ENCODE data around the gene RBM46. TPM values are rescaled to one million over a fixed set of nuclear protein-coding genes. Genes with fewer than 3 reads are reported as not detected.

Gene RBM46
- total and polyA plus RNA-seq, 10 of the 15 experiments (the other 5 are each of a cell fraction or from before 2014, with no cell fraction given), result not detected

DNA sequence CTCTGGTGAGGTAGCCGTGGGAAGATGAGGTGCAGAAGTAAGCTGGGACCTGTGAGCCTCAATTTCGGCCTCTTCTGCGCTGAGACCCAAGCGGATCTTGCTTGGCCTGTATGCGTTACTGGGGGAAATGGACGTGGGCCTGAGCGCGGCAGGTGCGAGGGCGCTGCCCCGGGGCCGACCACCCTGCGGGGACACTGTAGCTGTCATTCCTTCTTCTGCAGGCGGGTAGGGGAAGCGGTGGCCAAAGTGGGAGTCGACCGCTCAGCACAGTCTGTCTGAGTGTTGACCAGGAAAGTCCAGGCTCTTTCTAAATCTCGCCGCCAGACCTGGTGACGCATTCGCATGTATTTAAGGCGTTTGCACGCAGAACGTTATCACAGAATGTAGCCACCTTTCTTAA lies 40.6 kb upstream of the RBM46 start:
- no peak overlapping the region for H2AFZ ChIP-seq (ENCODE audit: control insufficient read depth, low read depth, low read length)
- H3K4me1 ChIP-seq (ENCODE audit: control insufficient read depth, insufficient read depth, low read length), result no peaks in the 10 kb centered on the region
- BruUV-seq (replicated peaks), result no TSS peak
- H3K9ac ChIP-seq (ENCODE audit: control insufficient read depth, insufficient read depth, low read length), result no peak overlapping the region
- H3K4me2 ChIP-seq (ENCODE audit: control insufficient read depth, insufficient read depth), result no peak overlapping the region
- no peak for ATAC-seq
- ChIA-PET CTCF (interaction anchor here (0.5 to 0.6 kb wide), 2 partner anchors 38 to 237 kb away, joined by 3 read pairs; no protein-coding TSS in a partner anchor), RAD21 (ENCODE audit: unreplicated experiment) (no interaction called here), POLR2A (no interaction called here), SMC1A (ENCODE audit: uncharacterized antibody, unreplicated experiment) (no interaction called here)
- DNase-seq (ENCODE audit: low read depth, low spot score), result no peak
- no peak for FAIRE-seq
- H3K79me2 ChIP-seq (ENCODE audit: control insufficient read depth, insufficient read depth, low read length), result no peaks in the 10 kb centered on the region
- TF ChIP-seq MEF2A (IDR thresholded peaks at IDR 0.05; ENCODE audit: insufficient read depth, low read depth, low read length) (no peak), MYB (IDR thresholded peaks at IDR 0.05; ENCODE audit: borderline replicate concordance, low read depth, low read length) (no peak), POLR2AphosphoS5 (IDR thresholded peaks at IDR 0.05; ENCODE audit: low read length) (no peak), NR2C1 (IDR thresholded peaks at IDR 0.05) (no peak), RELA (IDR thresholded peaks at IDR 0.05; ENCODE audit: borderline replicate concordance, partially characterized antibody) (no peak), ZNF24 (IDR thresholded peaks at IDR 0.05) (no peak), ZNF622 (IDR thresholded peaks at IDR 0.05) (no peak), BHLHE40 (IDR thresholded peaks at IDR 0.05; ENCODE audit: borderline replicate concordance in 1 of 2, low read depth in 2 of 2, low read length in 1 of 2) (no peak), CREB1 (IDR thresholded peaks at IDR 0.05; ENCODE audit: low read depth) (no peak), NBN (IDR thresholded peaks at IDR 0.05) (no peak), ZSCAN29 (IDR thresholded peaks at IDR 0.05) (no peak), JUND (IDR thresholded peaks at IDR 0.05; ENCODE audit: low read depth, low read length) (no peak), MEF2B (IDR thresholded peaks at IDR 0.05; ENCODE audit: partially characterized antibody, poor library complexity, severe bottlenecking) (no peak), SP1 (IDR thresholded peaks at IDR 0.05; ENCODE audit: low read depth, low read length) (no peak), SREBF2 (IDR thresholded peaks at IDR 0.05; ENCODE audit: low read length) (no peak)
- TF ChIP-seq, protein P1, sequence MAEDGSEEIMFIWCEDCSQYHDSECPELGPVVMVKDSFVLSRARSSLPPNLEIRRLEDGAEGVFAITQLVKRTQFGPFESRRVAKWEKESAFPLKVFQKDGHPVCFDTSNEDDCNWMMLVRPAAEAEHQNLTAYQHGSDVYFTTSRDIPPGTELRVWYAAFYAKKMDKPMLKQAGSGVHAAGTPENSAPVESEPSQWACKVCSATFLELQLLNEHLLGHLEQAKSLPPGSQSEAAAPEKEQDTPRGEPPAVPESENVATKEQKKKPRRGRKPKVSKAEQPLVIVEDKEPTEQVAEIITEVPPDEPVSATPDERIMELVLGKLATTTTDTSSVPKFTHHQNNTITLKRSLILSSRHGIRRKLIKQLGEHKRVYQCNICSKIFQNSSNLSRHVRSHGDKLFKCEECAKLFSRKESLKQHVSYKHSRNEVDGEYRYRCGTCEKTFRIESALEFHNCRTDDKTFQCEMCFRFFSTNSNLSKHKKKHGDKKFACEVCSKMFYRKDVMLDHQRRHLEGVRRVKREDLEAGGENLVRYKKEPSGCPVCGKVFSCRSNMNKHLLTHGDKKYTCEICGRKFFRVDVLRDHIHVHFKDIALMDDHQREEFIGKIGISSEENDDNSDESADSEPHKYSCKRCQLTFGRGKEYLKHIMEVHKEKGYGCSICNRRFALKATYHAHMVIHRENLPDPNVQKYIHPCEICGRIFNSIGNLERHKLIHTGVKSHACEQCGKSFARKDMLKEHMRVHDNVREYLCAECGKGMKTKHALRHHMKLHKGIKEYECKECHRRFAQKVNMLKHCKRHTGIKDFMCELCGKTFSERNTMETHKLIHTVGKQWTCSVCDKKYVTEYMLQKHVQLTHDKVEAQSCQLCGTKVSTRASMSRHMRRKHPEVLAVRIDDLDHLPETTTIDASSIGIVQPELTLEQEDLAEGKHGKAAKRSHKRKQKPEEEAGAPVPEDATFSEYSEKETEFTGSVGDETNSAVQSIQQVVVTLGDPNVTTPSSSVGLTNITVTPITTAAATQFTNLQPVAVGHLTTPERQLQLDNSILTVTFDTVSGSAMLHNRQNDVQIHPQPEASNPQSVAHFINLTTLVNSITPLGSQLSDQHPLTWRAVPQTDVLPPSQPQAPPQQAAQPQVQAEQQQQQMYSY (CRISPR knock-in tag; IDR thresholded peaks at IDR 0.05), result no peak
- TF ChIP-seq, protein P2, sequence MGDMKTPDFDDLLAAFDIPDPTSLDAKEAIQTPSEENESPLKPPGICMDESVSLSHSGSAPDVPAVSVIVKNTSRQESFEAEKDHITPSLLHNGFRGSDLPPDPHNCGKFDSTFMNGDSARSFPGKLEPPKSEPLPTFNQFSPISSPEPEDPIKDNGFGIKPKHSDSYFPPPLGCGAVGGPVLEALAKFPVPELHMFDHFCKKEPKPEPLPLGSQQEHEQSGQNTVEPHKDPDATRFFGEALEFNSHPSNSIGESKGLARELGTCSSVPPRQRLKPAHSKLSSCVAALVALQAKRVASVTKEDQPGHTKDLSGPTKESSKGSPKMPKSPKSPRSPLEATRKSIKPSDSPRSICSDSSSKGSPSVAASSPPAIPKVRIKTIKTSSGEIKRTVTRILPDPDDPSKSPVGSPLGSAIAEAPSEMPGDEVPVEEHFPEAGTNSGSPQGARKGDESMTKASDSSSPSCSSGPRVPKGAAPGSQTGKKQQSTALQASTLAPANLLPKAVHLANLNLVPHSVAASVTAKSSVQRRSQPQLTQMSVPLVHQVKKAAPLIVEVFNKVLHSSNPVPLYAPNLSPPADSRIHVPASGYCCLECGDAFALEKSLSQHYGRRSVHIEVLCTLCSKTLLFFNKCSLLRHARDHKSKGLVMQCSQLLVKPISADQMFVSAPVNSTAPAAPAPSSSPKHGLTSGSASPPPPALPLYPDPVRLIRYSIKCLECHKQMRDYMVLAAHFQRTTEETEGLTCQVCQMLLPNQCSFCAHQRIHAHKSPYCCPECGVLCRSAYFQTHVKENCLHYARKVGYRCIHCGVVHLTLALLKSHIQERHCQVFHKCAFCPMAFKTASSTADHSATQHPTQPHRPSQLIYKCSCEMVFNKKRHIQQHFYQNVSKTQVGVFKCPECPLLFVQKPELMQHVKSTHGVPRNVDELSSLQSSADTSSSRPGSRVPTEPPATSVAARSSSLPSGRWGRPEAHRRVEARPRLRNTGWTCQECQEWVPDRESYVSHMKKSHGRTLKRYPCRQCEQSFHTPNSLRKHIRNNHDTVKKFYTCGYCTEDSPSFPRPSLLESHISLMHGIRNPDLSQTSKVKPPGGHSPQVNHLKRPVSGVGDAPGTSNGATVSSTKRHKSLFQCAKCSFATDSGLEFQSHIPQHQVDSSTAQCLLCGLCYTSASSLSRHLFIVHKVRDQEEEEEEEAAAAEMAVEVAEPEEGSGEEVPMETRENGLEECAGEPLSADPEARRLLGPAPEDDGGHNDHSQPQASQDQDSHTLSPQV (IDR thresholded peaks at IDR 0.05), result no peak
- TF ChIP-seq, protein P3, sequence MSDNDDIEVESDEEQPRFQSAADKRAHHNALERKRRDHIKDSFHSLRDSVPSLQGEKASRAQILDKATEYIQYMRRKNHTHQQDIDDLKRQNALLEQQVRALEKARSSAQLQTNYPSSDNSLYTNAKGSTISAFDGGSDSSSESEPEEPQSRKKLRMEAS (IDR thresholded peaks at IDR 0.05; ENCODE audit: low read depth, low read length), result no peak
- H3K36me3 ChIP-seq (ENCODE audit: control insufficient read depth in 2 of 2, insufficient read depth in 2 of 2, low read length in 1 of 2), result no peaks in the 10 kb centered on the region
- intact Hi-C loops (cut with micrococcal nuclease; ENCODE audit: unreplicated experiment), result no loop called here
- H3K27me3 ChIP-seq (replicated peaks in 1 of 2; ENCODE audit: control insufficient read depth in 2 of 2, insufficient read depth in 2 of 2, low read length in 1 of 2), result peaks cover 7 to 12% of the 10 kb centered on the region in 2 experiments
- no peak overlapping the region for H3K4me3 ChIP-seq
- no peaks in the 10 kb centered on the region for H3K9me3 ChIP-seq (replicated peaks; ENCODE audit: control insufficient read depth, insufficient read depth, low read length)
- H4K20me1 ChIP-seq (ENCODE audit: control insufficient read depth, insufficient read depth), result no peaks in the 10 kb centered on the region
- WGBS (ENCODE audit: insufficient coverage, insufficient replicate concordance, low lambda C conversion rate, missing lambda C conversion rate), result 76% methylated on average over 21 of the region's 24 CpGs
- H3K27ac ChIP-seq (ENCODE audit: control insufficient read depth, insufficient read depth), result no peak overlapping the region
- in situ Hi-C loops (cut with MboI), result no loop called here
